Measurements from ENCODE around the gene RAD54L.
"Not testable (repeated sequence)": the region's sequence is repeated elsewhere in the genome, so short reads cannot be mapped to it uniquely, and the experiment has no call there.

RAD54L gene

GRCh38 chr1:46288485-46289133 is 41.0 kb downstream of the RAD54L start:
- DNase-seq = no peak

GRCh38 chr1:46289134-46289494 is 41.6 kb downstream of the RAD54L start:
- no peak for DNase-seq

GRCh38 chr1:46289976-46290375 is 42.4 kb downstream of the RAD54L start:
- DNase-seq = no peak

- DNase-seq = no peak
These were observed 47.7 kb downstream of the RAD54L start for GRCh38 chr1:46295306-46295705.

- no peak for DNase-seq
These were observed 50.8 kb downstream of the RAD54L start for GRCh38 chr1:46298387-46298786.

GRCh38 chr1:46300673-46301405 is 53.3 kb downstream of the RAD54L start:
- DNase-seq = no peak

GRCh38 chr1:46301406-46301807 is 53.8 kb downstream of the RAD54L start:
- DNase-seq = peak; percentile 41

- peak; percentile 51 for DNase-seq
These were observed 54.5 kb downstream of the RAD54L start for GRCh38 chr1:46301808-46302640.

- no peak for DNase-seq
These were observed 55.1 kb downstream of the RAD54L start for GRCh38 chr1:46302641-46303037.

GRCh38 chr1:46303038-46303871 is 55.7 kb downstream of the RAD54L start, which contains the start of the genes LRRC41 and UQCRH:
Gene LRRC41 (minus strand): TSS chr1:46303616. CDS start chr1:46303322, 294 bp downstream.
Gene UQCRH (plus strand): TSS chr1:46303698. CDS start chr1:46303767, 69 bp downstream.
- peak; percentile 88 for DNase-seq

- DNase-seq = no peak
These were observed 56.3 kb downstream of the RAD54L start for GRCh38 chr1:46303872-46304326.

- no peak for DNase-seq
These were observed 58.6 kb downstream of the RAD54L start for GRCh38 chr1:46306159-46306530.

GRCh38 chr1:46309401-46310159 is 62.0 kb downstream of the RAD54L start:
- DNase-seq = no peak

GRCh38 chr1:46310321-46310720 is 62.8 kb downstream of the RAD54L start:
- no peak for DNase-seq

GRCh38 chr1:46315669-46316403 is 68.3 kb downstream of the RAD54L start:
- DNase-seq = no peak

- DNase-seq = no peak
These were observed 69.8 kb downstream of the RAD54L start for GRCh38 chr1:46317323-46317722.

- not testable (repeated sequence) for DNase-seq
These were observed 71.7 kb downstream of the RAD54L start for GRCh38 chr1:46319301-46319700.

GRCh38 chr1:46319960-46320914 is 72.7 kb downstream of the RAD54L start:
- DNase-seq = not testable (repeated sequence)

GRCh38 chr1:46322191-46322590 is 74.6 kb downstream of the RAD54L start:
- not testable (repeated sequence) for DNase-seq

All from KG1 (cell line).